Measurements from ENCODE around the gene SDCBP2.
"Not testable (repeated sequence)": the region's sequence is repeated elsewhere in the genome, so short reads cannot be mapped to it uniquely, and the experiment has no call there.

The SDCBP2 gene

GRCh38 chr20:1360094-1360846 lies 31.3 kb upstream of the SDCBP2 start:
- no peak for DNase-seq (ENCODE audit: low spot score)

- no peak for DNase-seq (ENCODE audit: low spot score)
Measured at GRCh38 chr20:1357921-1358671, 29.2 kb upstream of the SDCBP2 start.

- no peak for DNase-seq (ENCODE audit: low spot score)
Measured at GRCh38 chr20:1353956-1354355, 25.0 kb upstream of the SDCBP2 start.

- no peak for DNase-seq (ENCODE audit: low spot score)
Measured at GRCh38 chr20:1346315-1346969, 17.5 kb upstream of the SDCBP2 start.

GRCh38 chr20:1345756-1346093 lies 16.8 kb upstream of the SDCBP2 start:
- no peak for DNase-seq (ENCODE audit: low spot score)

GRCh38 chr20:1345030-1345755 lies 16.3 kb upstream of the SDCBP2 start:
- DNase-seq (ENCODE audit: low spot score): no peak

GRCh38 chr20:1343446-1344124 lies 14.6 kb upstream of the SDCBP2 start:
- not testable (repeated sequence) for DNase-seq (ENCODE audit: low spot score)

GRCh38 chr20:1341561-1342265 lies 12.8 kb upstream of the SDCBP2 start:
- DNase-seq (ENCODE audit: low spot score): no peak

- no peak for DNase-seq (ENCODE audit: low spot score)
Measured at GRCh38 chr20:1338801-1339200, 9.9 kb upstream of the SDCBP2 start.

GRCh38 chr20:1338096-1338495 lies 9.2 kb upstream of the SDCBP2 start:
- DNase-seq (ENCODE audit: low spot score): no peak

- no peak for DNase-seq (ENCODE audit: low spot score)
Measured at GRCh38 chr20:1337441-1337840, 8.5 kb upstream of the SDCBP2 start.

- DNase-seq (ENCODE audit: low spot score): no peak
Measured at GRCh38 chr20:1336699-1337367, 7.9 kb upstream of the SDCBP2 start.

- DNase-seq (ENCODE audit: low spot score): no peak
Measured at GRCh38 chr20:1335961-1336698, 7.2 kb upstream of the SDCBP2 start.

GRCh38 chr20:1334761-1335160 lies 5.8 kb upstream of the SDCBP2 start:
- no peak for DNase-seq (ENCODE audit: low spot score)

- DNase-seq (ENCODE audit: low spot score): no peak
Measured at GRCh38 chr20:1334370-1334731, 5.4 kb upstream of the SDCBP2 start.

GRCh38 chr20:1333462-1334369 lies 4.8 kb upstream of the SDCBP2 start:
- DNase-seq (ENCODE audit: low spot score): no peak

GRCh38 chr20:1332749-1333300 lies 3.9 kb upstream of the SDCBP2 start:
- no peak for DNase-seq (ENCODE audit: low spot score)

- no peak for DNase-seq (ENCODE audit: low spot score)
Measured at GRCh38 chr20:1331801-1332453, 3.0 kb upstream of the SDCBP2 start.

Data from pons (tissue), 1 donor.